ENCODE data around the gene AMOTL2.

The AMOTL2 gene

GRCh38 chr3:134366221-134366927 is 7.9 kb downstream of the AMOTL2 start:
- DNase-seq (ENCODE audit: low spot score) = peak; percentile 15

GRCh38 chr3:134365766-134366065 is 8.5 kb downstream of the AMOTL2 start:
- DNase-seq (ENCODE audit: low spot score) = peak; percentile 16

GRCh38 chr3:134364936-134365765 is 9.1 kb downstream of the AMOTL2 start:
- peak; percentile 30 for DNase-seq (ENCODE audit: low spot score)

- DNase-seq (ENCODE audit: low spot score) = peak; percentile 75
Observed at GRCh38 chr3:134364061-134364935, 9.9 kb downstream of the AMOTL2 start.

GRCh38 chr3:134363381-134363755 is 10.9 kb downstream of the AMOTL2 start:
- no peak for DNase-seq (ENCODE audit: low spot score)

GRCh38 chr3:134362670-134363380 is 11.4 kb downstream of the AMOTL2 start:
- DNase-seq (ENCODE audit: low spot score) = no peak

- DNase-seq (ENCODE audit: low spot score) = no peak
Observed at GRCh38 chr3:134362221-134362620, 12.0 kb downstream of the AMOTL2 start.

- no peak for DNase-seq (ENCODE audit: low spot score)
Observed at GRCh38 chr3:134361162-134361835, 12.9 kb downstream of the AMOTL2 start.

- no peak for DNase-seq (ENCODE audit: low spot score)
Observed at GRCh38 chr3:134360046-134360445, 14.2 kb downstream of the AMOTL2 start.

- DNase-seq (ENCODE audit: low spot score) = peak; percentile 88
Observed at GRCh38 chr3:134359121-134360010, 14.9 kb downstream of the AMOTL2 start.

- DNase-seq (ENCODE audit: low spot score) = peak; percentile 87
Observed at GRCh38 chr3:134357914-134358811, 16.1 kb downstream of the AMOTL2 start.

GRCh38 chr3:134357261-134357913 is 16.9 kb downstream of the AMOTL2 start:
- peak; percentile 30 for DNase-seq (ENCODE audit: low spot score)

GRCh38 chr3:134356411-134357040 is 17.7 kb downstream of the AMOTL2 start:
- no peak for DNase-seq (ENCODE audit: low spot score)

- DNase-seq (ENCODE audit: low spot score) = no peak
Observed at GRCh38 chr3:134355416-134355815, 18.8 kb downstream of the AMOTL2 start.

- DNase-seq (ENCODE audit: low spot score) = peak; percentile 75
Observed at GRCh38 chr3:134354612-134355251, 19.5 kb downstream of the AMOTL2 start.

- DNase-seq (ENCODE audit: low spot score) = peak; percentile 61
Observed at GRCh38 chr3:134353831-134354611, 20.2 kb downstream of the AMOTL2 start.
